Stimulated activated naive CD8-positive, alpha-beta T cell treated with anti-CD3 and anti-CD28 coated beads, Interleukin-15, Interleukin-2, amounts not matched to agents 100 ng/mL and 50 ng/mL, for 24 hours (primary cell): ENCODE measurements around the gene PRCP.

Experiments
- H3K27ac Mint-ChIP-seq: one replicate; pipeline ENCODE4 v1.8.0; 2021; ENCODE audit warnings: mild to moderate bottlenecking, mixed read lengths
- H3K27me3 Mint-ChIP-seq: one replicate; pipeline ENCODE4 v1.8.0; 2021; ENCODE audit warnings: mixed read lengths
- H3K36me3 Mint-ChIP-seq: one replicate; pipeline ENCODE4 v1.8.0; 2021; ENCODE audit warnings: low read depth, mixed read lengths
- H3K4me1 Mint-ChIP-seq: one replicate; pipeline ENCODE4 v1.8.0; 2021; ENCODE audit warnings: low read depth, mixed read lengths
- H3K4me3 Mint-ChIP-seq: one replicate; pipeline ENCODE4 v1.8.0; 2021; ENCODE audit warnings: mild to moderate bottlenecking, mixed read lengths
- H3K9me3 Mint-ChIP-seq: one replicate; pipeline ENCODE4 v1.8.0; 2021; ENCODE audit warnings: mixed read lengths

PRCP gene

GRCh38 chr11:82775736-82776346, 124.4 kb downstream of the PRCP start:
- H3K27ac Mint-ChIP-seq = no peak overlapping the region

GRCh38 chr11:82775218-82775617, 125.0 kb downstream of the PRCP start:
- Mint-ChIP-seq H3K4me1 (no peaks in the 10 kb centered on the region), H3K4me3 (no peak overlapping the region), H3K27me3 (peaks cover 20% of the 10 kb centered on the region), H3K27ac (no peak overlapping the region), H3K9me3 (peaks cover 17% of the 10 kb centered on the region), H3K36me3 (no peaks in the 10 kb centered on the region)

More at GRCh38 chr11:82775736-82776346, 124.4 kb downstream of the PRCP start:
- Mint-ChIP-seq H3K4me1 (no peaks in the 10 kb centered on the region), H3K9me3 (peaks cover 17% of the 10 kb centered on the region), H3K4me3 (no peak overlapping the region), H3K36me3 (no peaks in the 10 kb centered on the region), H3K27me3 (peaks cover 20% of the 10 kb centered on the region)
